SK-N-SH treated with all-trans-retinoic acid at 6 μM for 48 hours (cell line): ENCODE data around the gene ATN1.
A peak's percentile ranks its signal among the peaks of the same experiment; 100 is the strongest.
"Not testable (repeated sequence)": the region's sequence is repeated elsewhere in the genome, so short reads cannot be mapped to it uniquely, and the experiment has no call there.

Experiments used
- ATAC-seq: fragments of 200-7000 bp; cut with Tn5 transposase; 3 replicates; pipeline ENCODE4 v1.9.1; 2020; ENCODE audit warnings: mild to moderate bottlenecking, moderate library complexity
- ARNTL ChIP-seq: fragments of 450-650 bp; formaldehyde crosslinking; IDR thresholded peaks from 2 replicates; pipeline ENCODE4 v1.5.0; 2020; ENCODE audit warnings: low read depth, mild to moderate bottlenecking, moderate library complexity, borderline replicate concordance
- BACH2 ChIP-seq: fragments of 250-450 bp; sonication (Bioruptor Pico); IDR thresholded peaks from 2 replicates; pipeline ENCODE4 v1.9.0; 2021; ENCODE audit warnings: mild to moderate bottlenecking, borderline replicate concordance
- CSDC2 ChIP-seq: fragments of 250-450 bp; sonication (Bioruptor Pico); IDR thresholded peaks from 2 replicates; pipeline ENCODE4 v1.5.0; 2020; ENCODE audit warnings: mild to moderate bottlenecking, moderate library complexity
- ESRRG ChIP-seq: fragments of 250-450 bp; sonication (Bioruptor Pico); IDR thresholded peaks from 2 replicates; pipeline ENCODE4 v1.6.1; 2021; ENCODE audit warnings: mild to moderate bottlenecking
- ISL1 ChIP-seq: fragments of 250-450 bp; sonication (Bioruptor Pico); IDR thresholded peaks from 2 replicates; pipeline ENCODE4 v2.1.2; 2022; ENCODE audit warnings: mild to moderate bottlenecking, moderate library complexity
- OSR1 ChIP-seq: fragments of 250-450 bp; sonication (Bioruptor Pico); IDR thresholded peaks from 2 replicates; pipeline ENCODE4 v1.8.0; 2022; ENCODE audit warnings: moderate library complexity, mild to moderate bottlenecking, inconsistent platforms
- PPARA ChIP-seq: fragments of 250-450 bp; sonication (Bioruptor Pico); IDR thresholded peaks from 2 replicates; pipeline ENCODE4 v1.5.0; 2020; ENCODE audit warnings: mild to moderate bottlenecking, borderline replicate concordance
- RARB ChIP-seq: fragments of 250-450 bp; sonication (Bioruptor Pico); IDR thresholded peaks from 2 replicates; pipeline ENCODE4 v1.8.0; 2021; ENCODE audit warnings: mild to moderate bottlenecking, moderate library complexity
- SNAI2 ChIP-seq: fragments of 250-450 bp; sonication (Bioruptor Pico); IDR thresholded peaks from 2 replicates; pipeline ENCODE4 v1.5.0; 2020; ENCODE audit warnings: mild to moderate bottlenecking, moderate library complexity
- TOX ChIP-seq: fragments of 250-450 bp; sonication (Bioruptor Pico); IDR thresholded peaks from 2 replicates; pipeline ENCODE4 v1.8.0; 2021; ENCODE audit warnings: mild to moderate bottlenecking, moderate library complexity, borderline replicate concordance
- ZFP3 ChIP-seq: fragments of 250-450 bp; sonication (Bioruptor Pico); IDR thresholded peaks from 2 replicates; pipeline ENCODE4 v1.5.0; 2020; ENCODE audit warnings: mild to moderate bottlenecking, moderate library complexity
- ZFP30 ChIP-seq: fragments of 450-650 bp; formaldehyde crosslinking; IDR thresholded peaks from 2 replicates; pipeline ENCODE4 v1.5.0; 2022; ENCODE audit warnings: mild to moderate bottlenecking, moderate library complexity
- ZNF565 ChIP-seq: fragments of 450-650 bp; formaldehyde crosslinking; conservative IDR thresholded peaks from 2 replicates; pipeline ENCODE4 v1.5.0; 2020; ENCODE audit warnings: low read depth, mild to moderate bottlenecking, moderate library complexity
- ZNF70 ChIP-seq: fragments of 450-650 bp; formaldehyde crosslinking; IDR thresholded peaks from 2 replicates; pipeline ENCODE4 v1.5.0; 2020; ENCODE audit warnings: mild to moderate bottlenecking, moderate library complexity
- TF ChIP-seq, protein P1 (sequence below): fragments of 250-450 bp; sonication (Bioruptor Pico); IDR thresholded peaks from 2 replicates; pipeline ENCODE4 v1.5.1; 2020; ENCODE audit warnings: low read depth, mild to moderate bottlenecking, moderate library complexity
- TF ChIP-seq, protein P2 (sequence below): fragments of 250-450 bp; sonication (Bioruptor Pico); IDR thresholded peaks from 2 replicates; pipeline ENCODE4 v1.5.0; 2020; ENCODE audit warnings: mild to moderate bottlenecking, moderate library complexity

ATN1 gene

DNA sequence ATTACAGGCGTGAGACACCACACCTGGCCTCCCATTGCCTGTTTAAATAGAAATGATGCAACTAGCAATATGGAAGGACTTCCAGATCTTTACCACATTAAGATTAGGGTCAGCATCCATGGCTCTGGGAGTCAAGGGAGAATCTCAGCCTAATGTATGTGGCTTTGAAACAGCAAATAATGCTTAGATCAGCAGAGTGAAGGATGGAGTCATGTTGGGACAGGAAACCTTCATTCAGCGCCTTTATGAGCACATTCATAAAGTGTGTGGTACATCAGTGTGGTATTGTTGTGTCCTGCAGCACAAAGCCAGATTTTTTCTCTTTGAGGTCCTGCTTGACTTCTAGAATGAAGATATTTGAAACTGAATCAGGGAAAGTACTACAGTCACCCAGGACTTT is 39.4 kb upstream of the ATN1 start:
- ATAC-seq, result no peak
- TF ChIP-seq ESRRG (CRISPR knock-in tag) (no peak), BACH2 (CRISPR knock-in tag) (no peak), ZNF565 (CRISPR knock-in tag) (no peak), TOX (no peak), CSDC2 (CRISPR knock-in tag) (no peak), SNAI2 (CRISPR knock-in tag) (no peak)
- TF ChIP-seq, all 23 proteins: peak for 0

DNA sequence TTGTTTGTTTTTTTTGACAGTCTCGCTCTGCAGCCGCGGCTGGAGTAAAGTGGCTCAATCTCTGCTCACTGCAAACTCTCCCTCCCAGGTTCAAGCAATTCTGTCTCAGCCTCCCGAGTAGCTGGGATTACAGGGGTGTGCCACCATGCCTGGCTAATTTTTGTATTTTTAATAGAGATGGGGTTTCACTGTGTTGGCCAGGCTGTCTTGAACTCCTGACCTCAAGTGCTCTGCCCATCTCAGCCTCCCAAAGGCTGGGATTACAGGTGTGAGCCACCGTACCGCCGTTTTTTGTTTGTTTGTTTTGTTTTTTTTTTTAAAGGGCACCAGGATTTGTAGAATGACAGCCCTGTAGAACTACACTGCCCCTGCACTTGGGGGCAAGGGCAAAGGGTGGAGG is 39.0 kb upstream of the ATN1 start:
- ATAC-seq, result not testable (repeated sequence)

DNA sequence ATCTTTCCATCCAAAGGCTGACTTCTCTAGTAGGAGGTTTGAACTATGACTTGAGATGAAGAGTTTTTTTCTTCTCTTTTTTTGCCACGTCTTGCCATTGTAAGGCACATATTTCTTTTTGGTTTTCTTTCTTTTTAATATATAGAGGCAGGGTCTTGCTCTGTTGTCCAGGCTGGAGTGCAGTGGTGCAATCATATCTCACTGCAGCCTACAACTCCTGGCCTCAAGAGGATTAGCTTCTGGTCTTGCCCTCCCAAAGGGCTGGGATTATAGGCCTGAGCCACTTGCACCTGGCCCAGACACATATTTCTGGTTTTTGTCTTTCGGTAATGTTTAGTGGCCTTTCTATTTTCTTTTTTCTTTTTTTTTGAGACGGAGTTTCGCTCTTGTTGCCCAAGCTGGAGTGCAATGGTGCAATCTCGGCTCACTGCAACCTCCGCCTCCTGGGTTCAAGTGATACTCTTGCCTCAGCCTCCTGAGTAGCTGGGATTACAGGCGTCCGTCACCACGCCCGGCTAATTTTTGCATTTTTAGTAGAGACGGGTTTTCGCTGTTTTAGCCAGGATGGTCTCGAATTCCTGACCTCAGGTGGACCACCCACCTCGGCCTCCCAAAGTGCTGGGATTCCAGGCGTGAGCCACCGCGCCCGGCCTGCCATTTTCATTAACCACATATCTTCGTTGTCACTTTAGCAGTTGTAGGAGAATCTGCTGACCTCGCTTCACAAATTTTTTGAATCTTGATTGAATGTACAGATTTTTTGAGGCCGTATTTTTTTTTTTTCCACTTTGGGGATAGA is 37.8 kb upstream of the ATN1 start:
- not testable (repeated sequence) for ATAC-seq

DNA sequence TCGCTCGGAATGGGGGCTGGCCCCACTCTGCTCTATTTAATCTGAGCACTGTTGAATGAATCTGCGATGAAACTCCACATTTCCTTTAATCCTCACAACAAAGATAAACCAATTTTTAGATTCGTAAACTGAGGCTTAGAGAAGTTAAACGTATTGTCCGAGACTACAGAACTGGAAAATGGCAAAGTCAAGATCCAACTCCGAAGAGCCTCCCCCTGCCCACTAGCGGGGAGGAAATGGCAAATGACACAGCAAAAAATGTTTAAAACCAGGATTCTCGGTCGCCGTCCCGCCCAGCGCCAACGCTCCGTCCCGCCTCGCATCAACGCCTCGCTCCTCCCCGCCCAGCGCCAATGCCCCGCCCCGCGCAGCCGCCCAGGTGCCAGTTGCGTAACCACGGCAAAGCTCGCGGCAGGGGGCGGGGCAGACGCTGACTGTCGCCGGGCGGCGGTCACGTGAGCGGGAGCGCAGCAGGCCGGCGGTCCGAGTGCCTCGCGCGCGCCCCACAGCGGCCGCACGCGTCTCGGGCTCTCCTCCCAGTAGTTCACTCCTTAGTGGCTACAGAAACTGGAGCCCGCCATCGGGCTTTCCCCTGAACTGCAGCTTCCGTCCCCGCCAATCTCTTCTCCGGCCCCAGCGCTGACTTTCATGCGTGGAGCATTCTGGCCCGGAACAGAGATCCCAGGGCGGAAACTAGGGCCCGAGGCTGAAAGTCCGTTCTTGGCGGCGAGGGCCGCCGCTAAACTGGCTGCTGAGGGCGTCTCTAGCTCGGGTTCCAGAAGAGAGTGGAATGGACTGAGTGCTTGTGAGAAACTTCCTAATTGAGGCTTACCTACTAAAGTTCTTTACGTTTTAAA is 36.7 kb upstream of the ATN1 start:
- ATAC-seq, result peak; percentile 99
- TF ChIP-seq TOX (no peak), ZNF70 (CRISPR knock-in tag) (no peak), ARNTL (CRISPR knock-in tag) (no peak)
- TF ChIP-seq, protein P1, sequence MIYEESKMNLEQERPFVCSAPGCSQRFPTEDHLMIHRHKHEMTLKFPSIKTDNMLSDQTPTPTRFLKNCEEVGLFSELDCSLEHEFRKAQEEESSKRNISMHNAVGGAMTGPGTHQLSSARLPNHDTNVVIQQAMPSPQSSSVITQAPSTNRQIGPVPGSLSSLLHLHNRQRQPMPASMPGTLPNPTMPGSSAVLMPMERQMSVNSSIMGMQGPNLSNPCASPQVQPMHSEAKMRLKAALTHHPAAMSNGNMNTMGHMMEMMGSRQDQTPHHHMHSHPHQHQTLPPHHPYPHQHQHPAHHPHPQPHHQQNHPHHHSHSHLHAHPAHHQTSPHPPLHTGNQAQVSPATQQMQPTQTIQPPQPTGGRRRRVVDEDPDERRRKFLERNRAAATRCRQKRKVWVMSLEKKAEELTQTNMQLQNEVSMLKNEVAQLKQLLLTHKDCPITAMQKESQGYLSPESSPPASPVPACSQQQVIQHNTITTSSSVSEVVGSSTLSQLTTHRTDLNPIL (CRISPR knock-in tag), result no peak

DNA sequence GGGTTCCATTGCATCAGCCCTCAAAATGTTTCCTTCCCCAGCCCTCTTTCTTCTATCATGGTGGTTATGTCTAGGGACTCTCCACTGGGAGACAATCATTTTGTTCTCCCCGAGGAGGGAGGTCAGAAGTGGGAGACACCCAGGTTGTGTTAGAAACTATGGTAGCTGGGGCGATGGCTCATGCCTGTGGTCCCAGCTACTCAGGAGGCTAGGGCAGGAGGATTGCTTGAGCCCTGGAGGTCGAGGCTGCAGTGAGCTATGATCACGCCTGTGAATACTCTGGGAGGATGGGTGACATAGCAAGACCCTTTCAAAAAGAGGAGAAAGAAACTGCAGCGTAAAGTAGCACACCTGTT is 36.1 kb upstream of the ATN1 start:
- no peak for TF ChIP-seq ZFP3 (CRISPR knock-in tag)
- TF ChIP-seq, protein P2, sequence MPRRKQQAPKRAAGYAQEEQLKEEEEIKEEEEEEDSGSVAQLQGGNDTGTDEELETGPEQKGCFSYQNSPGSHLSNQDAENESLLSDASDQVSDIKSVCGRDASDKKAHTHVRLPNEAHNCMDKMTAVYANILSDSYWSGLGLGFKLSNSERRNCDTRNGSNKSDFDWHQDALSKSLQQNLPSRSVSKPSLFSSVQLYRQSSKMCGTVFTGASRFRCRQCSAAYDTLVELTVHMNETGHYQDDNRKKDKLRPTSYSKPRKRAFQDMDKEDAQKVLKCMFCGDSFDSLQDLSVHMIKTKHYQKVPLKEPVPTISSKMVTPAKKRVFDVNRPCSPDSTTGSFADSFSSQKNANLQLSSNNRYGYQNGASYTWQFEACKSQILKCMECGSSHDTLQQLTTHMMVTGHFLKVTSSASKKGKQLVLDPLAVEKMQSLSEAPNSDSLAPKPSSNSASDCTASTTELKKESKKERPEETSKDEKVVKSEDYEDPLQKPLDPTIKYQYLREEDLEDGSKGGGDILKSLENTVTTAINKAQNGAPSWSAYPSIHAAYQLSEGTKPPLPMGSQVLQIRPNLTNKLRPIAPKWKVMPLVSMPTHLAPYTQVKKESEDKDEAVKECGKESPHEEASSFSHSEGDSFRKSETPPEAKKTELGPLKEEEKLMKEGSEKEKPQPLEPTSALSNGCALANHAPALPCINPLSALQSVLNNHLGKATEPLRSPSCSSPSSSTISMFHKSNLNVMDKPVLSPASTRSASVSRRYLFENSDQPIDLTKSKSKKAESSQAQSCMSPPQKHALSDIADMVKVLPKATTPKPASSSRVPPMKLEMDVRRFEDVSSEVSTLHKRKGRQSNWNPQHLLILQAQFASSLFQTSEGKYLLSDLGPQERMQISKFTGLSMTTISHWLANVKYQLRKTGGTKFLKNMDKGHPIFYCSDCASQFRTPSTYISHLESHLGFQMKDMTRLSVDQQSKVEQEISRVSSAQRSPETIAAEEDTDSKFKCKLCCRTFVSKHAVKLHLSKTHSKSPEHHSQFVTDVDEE (CRISPR knock-in tag), result no peak
- TF ChIP-seq, protein P1 (CRISPR knock-in tag), result no peak
- no peak for TF ChIP-seq RARB (CRISPR knock-in tag)
- TF ChIP-seq CSDC2 (CRISPR knock-in tag), result no peak
- peak; percentile 21 for ATAC-seq

DNA sequence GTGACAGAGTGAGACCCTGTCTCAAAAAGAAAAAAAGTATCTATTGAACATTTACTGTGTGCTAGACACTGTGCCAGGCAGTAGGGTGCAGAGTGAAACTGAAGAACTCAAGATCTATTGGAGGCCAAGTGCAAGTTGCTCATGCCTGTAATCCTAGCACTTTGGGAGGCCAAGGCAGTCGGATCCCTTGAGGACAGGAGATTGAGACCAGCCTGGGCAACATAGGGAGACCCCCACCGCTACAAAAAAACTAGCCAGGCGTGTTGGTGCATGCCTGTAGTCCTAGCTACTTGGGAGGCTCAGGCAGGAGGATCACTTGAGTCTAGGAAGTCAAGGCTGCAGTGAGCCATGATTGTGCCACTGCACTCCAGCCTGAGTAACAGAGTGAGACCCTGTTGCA is 35.1 kb upstream of the ATN1 start:
- not testable (repeated sequence) for ATAC-seq

DNA sequence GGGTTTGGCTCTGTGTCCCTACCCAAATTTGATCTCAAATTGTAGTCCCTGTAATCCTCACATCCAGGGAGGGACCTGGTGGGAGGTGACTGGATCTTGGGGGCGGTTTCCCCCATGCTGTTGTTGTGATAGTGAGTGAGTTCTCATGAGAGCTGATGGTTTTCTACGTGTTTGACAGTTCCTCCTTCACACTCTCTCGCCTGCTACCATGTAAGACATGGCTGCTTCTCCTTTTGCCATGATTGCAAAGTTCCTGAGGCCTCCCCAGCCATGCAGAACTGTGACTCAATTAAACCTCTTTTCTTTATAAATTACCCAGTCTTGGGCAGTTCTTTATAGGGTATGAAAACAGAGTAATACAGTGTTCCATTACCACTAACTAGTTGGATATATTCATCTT is 33.4 kb upstream of the ATN1 start:
- no peak for ATAC-seq
- TF ChIP-seq PPARA (CRISPR knock-in tag) (no peak), BACH2 (CRISPR knock-in tag) (no peak), OSR1 (no peak), RARB (CRISPR knock-in tag) (no peak), ZFP30 (no peak), ISL1 (no peak)
- TF ChIP-seq, protein P2 (CRISPR knock-in tag), result no peak
- TF ChIP-seq, protein P1 (CRISPR knock-in tag), result no peak
